HEK293T (cell line): ENCODE measurements around the gene GPHN.
"Not testable (repeated sequence)": the region's sequence is repeated elsewhere in the genome, so short reads cannot be mapped to it uniquely, and the experiment has no call there.

Source experiments
- ARNT ChIP-seq: fragments of 450-650 bp; IDR thresholded peaks from 2 replicates; pipeline ENCODE4 v1.6.1; 2017; ENCODE audit warnings: mild to moderate bottlenecking
- BHLHE40 ChIP-seq: fragments of 450-650 bp; IDR thresholded peaks from 2 replicates; pipeline ENCODE4 v1.6.1; 2016; ENCODE audit warnings: mild to moderate bottlenecking, moderate library complexity, borderline replicate concordance
- CTBP1 ChIP-seq: fragments of 450-650 bp; IDR thresholded peaks from 2 replicates; pipeline ENCODE4 v1.6.1; 2016; ENCODE audit warnings: borderline replicate concordance
- ELF4 ChIP-seq: fragments of 450-650 bp; IDR thresholded peaks from 2 replicates; pipeline ENCODE4 v1.6.1; 2017; ENCODE audit warnings: antibody characterized with exemption
- FOXA1 ChIP-seq: fragments of 450-650 bp; IDR thresholded peaks from 2 replicates; pipeline ENCODE4 v1.6.1; 2016; ENCODE audit warnings: mild to moderate bottlenecking
- NFRKB ChIP-seq: fragments of 450-650 bp; IDR thresholded peaks from 2 replicates; pipeline ENCODE4 v1.6.1; 2016; ENCODE audit warnings: mild to moderate bottlenecking, moderate library complexity
- PKNOX1 ChIP-seq: fragments of 450-650 bp; IDR thresholded peaks from 2 replicates; pipeline ENCODE4 v1.6.1; 2016
- SP1 ChIP-seq: fragments of 450-650 bp; IDR thresholded peaks from 2 replicates; pipeline ENCODE4 v1.6.1; 2017
- SUZ12 ChIP-seq: fragments of 450-650 bp; IDR thresholded peaks from 2 replicates; pipeline ENCODE4 v1.6.1; 2016; ENCODE audit warnings: mild to moderate bottlenecking
- TARDBP ChIP-seq: fragments of 450-650 bp; IDR thresholded peaks from 2 replicates; pipeline ENCODE4 v1.6.1; 2016
- ZNF384 ChIP-seq: fragments of 450-650 bp; IDR thresholded peaks from 2 replicates; pipeline ENCODE4 v1.6.1; 2016

- not testable (repeated sequence) for TF ChIP-seq ELF4, BHLHE40, ARNT, TARDBP, CTBP1, ZNF384, PKNOX1, FOXA1, SUZ12, SP1, NFRKB
Measured at GRCh38 chr14:66731298-66731697, 223.4 kb downstream of the GPHN start.
